Ovary (tissue), 3 donors: ENCODE results near the gene CKAP4.

Source experiments
- EP300 ChIP-seq: sonication (generic); formaldehyde crosslinking; IDR thresholded peaks from one replicate; pipeline ENCODE4 v1.6.1; 2017; ENCODE audit warnings: antibody characterized with exemption
- POLR2A ChIP-seq: fragments of 450-650 bp; IDR thresholded peaks from one replicate; pipeline ENCODE4 v1.6.1; 2017; ENCODE audit warnings: antibody characterized with exemption, mild to moderate bottlenecking, moderate library complexity
- TF ChIP-seq, protein P1 (sequence below), 3 donors: fragments of 450-650 bp in 2 of 3; fragments of 200-600 bp in 1 of 3; IDR thresholded peaks; one replicate each; pipeline versions ENCODE4 v1.5.1 to v1.8.0; 2016 to 2022; ENCODE audit warnings: antibody characterized with exemption in 3 of 3, mild to moderate bottlenecking in 1 of 3
- donor health status: DM: no; HTN: no; CAD: no.

DNA sequence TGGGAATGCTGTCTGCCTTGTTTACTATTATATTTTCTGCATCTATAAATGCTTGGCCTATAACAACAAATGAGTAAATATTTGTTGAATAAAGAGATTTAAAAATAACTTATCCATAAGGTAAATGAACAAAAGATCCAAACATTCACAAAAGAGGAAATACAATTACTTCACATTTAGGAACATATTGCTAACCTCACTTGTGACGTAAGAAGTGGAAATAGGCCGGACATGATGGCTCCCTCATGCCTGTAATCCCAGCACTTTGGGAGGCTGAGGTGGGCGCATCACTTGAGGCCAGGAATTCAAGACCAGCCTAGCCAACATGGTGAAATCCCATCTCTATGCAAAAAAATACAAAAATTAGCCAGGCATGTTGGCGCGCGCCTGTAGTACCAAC lies 25.7 kb upstream of the CKAP4 start:
- TF ChIP-seq POLR2A (no peak), EP300 (no peak)
- TF ChIP-seq, protein P1, sequence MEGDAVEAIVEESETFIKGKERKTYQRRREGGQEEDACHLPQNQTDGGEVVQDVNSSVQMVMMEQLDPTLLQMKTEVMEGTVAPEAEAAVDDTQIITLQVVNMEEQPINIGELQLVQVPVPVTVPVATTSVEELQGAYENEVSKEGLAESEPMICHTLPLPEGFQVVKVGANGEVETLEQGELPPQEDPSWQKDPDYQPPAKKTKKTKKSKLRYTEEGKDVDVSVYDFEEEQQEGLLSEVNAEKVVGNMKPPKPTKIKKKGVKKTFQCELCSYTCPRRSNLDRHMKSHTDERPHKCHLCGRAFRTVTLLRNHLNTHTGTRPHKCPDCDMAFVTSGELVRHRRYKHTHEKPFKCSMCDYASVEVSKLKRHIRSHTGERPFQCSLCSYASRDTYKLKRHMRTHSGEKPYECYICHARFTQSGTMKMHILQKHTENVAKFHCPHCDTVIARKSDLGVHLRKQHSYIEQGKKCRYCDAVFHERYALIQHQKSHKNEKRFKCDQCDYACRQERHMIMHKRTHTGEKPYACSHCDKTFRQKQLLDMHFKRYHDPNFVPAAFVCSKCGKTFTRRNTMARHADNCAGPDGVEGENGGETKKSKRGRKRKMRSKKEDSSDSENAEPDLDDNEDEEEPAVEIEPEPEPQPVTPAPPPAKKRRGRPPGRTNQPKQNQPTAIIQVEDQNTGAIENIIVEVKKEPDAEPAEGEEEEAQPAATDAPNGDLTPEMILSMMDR (IDR thresholded peaks at IDR 0.05): no peak
